Endothelial cell of umbilical vein (primary cell): ENCODE measurements around the gene APBB3. TPM values are rescaled to one million over a fixed set of nuclear protein-coding genes. Genes with fewer than 3 reads are reported as not detected.

ENCODE experiments used
- BruUV-seq: library from RNA; stranded (reverse); fragments of 400-500 nt; replicated peaks from 2 replicates; lab custom pipeline; 2021; lab: Mats Ljungman, UMichigan
- CTCF ChIA-PET: fragments of 300-600, 350-600 bp; sonication (Branson Sonifier 250); formaldehyde crosslinking; loops from one replicate; lab custom pipeline; 2021; ENCODE audit warnings: antibody characterized with exemption, inconsistent platforms; lab: Charles Lee
- POLR2A ChIA-PET: fragments of 300-600, 350-600 bp; sonication (Branson Sonifier 250); formaldehyde crosslinking; loops from one replicate; lab custom pipeline; 2021; ENCODE audit warnings: antibody characterized with exemption, inconsistent platforms; lab: Charles Lee
- DNase-seq: peaks from one replicate; pipeline ENCODE4 v3.0.0-alpha.2; 2011; ENCODE audit warnings: low read depth, low spot score
- FAIRE-seq: peaks from 2 replicates; lab custom pipeline; 2011; peaks lifted over from hg19 to GRCh38; lab: Jason Lieb, UNC
- H2AFZ ChIP-seq: 2 replicates; pipeline ENCODE4 v1.6.0; 2012; ENCODE audit warnings: low read depth, low read length, control low read depth, inconsistent platforms
- H3K27ac ChIP-seq: 2 replicates; pipeline ENCODE4 v1.5.1; 2011; ENCODE audit warnings: low read depth, mild to moderate bottlenecking, control low read depth, low read length, moderate library complexity; ENCODE audit not compliant: insufficient read depth
- H3K27me3 ChIP-seq, 2 experiments: 2 replicates each; pipeline versions ENCODE4 v1.6.0 to v1.6.1; 2011; ENCODE audit warnings: low read length in 2 of 2, mixed read lengths in 1 of 2; ENCODE audit not compliant: control insufficient read depth in 2 of 2, insufficient read depth in 2 of 2
- H3K36me3 ChIP-seq, 2 experiments: 2 replicates in 1 of 2; 3 replicates in 1 of 2; pipeline ENCODE4 v1.5.1; 2011; ENCODE audit warnings: low read length in 2 of 2, mild to moderate bottlenecking in 1 of 2, moderate library complexity in 1 of 2; ENCODE audit not compliant: control insufficient read depth in 2 of 2, insufficient read depth in 2 of 2; ENCODE audit errors: extremely low read depth in 1 of 2
- H3K4me1 ChIP-seq: 3 replicates; pipeline ENCODE4 v1.5.1; 2011; ENCODE audit warnings: mild to moderate bottlenecking, low read length; ENCODE audit not compliant: control insufficient read depth, insufficient read depth; ENCODE audit errors: extremely low read depth
- H3K4me2 ChIP-seq: 2 replicates; pipeline ENCODE4 v1.6.1; 2011; ENCODE audit warnings: low read length, control low read depth, mixed read lengths; ENCODE audit not compliant: insufficient read depth
- H3K4me3 ChIP-seq, 3 experiments: fragments of 200-600 bp in 1 of 3; sonication (generic), shearing (Covaris generic) in 1 of 3; replicated peaks in 1 of 3; 2 replicates each; pipeline ENCODE4 v1.5.1; 2011 to 2016; ENCODE audit warnings: control low read depth in 3 of 3, low read length in 3 of 3, mild to moderate bottlenecking in 2 of 3, inconsistent platforms in 1 of 3, low read depth in 1 of 3, moderate library complexity in 1 of 3; ENCODE audit not compliant: insufficient read depth in 1 of 3
- H3K79me2 ChIP-seq: 2 replicates; pipeline ENCODE4 v1.6.0; 2012; ENCODE audit warnings: low read length, inconsistent platforms; ENCODE audit not compliant: control insufficient read depth, insufficient read depth
- H3K9ac ChIP-seq: replicated peaks from 2 replicates; pipeline ENCODE3; 2011; ENCODE audit warnings: low read length, control low read depth; ENCODE audit not compliant: insufficient read depth; ENCODE audit errors: extremely low read depth
- H3K9me1 ChIP-seq: replicated peaks from 3 replicates; pipeline ENCODE4 v1.6.0; 2011; ENCODE audit warnings: mild to moderate bottlenecking, low read length; ENCODE audit not compliant: control insufficient read depth, insufficient read depth; ENCODE audit errors: extremely low read depth
- H3K9me3 ChIP-seq: replicated peaks from 2 replicates; pipeline ENCODE4 v1.5.1; 2012; ENCODE audit warnings: low read length, inconsistent platforms; ENCODE audit not compliant: control insufficient read depth, insufficient read depth
- H4K20me1 ChIP-seq: replicated peaks from 2 replicates; pipeline ENCODE3; 2011; ENCODE audit warnings: mild to moderate bottlenecking, low read length; ENCODE audit not compliant: control insufficient read depth, insufficient read depth; ENCODE audit errors: extremely low read depth
- EZH2 ChIP-seq: IDR thresholded peaks from 2 replicates; pipeline ENCODE4 v1.6.1; 2012; ENCODE audit warnings: borderline replicate concordance, low read depth, mild to moderate bottlenecking, moderate library complexity, low read length, inconsistent platforms; ENCODE audit not compliant: severe bottlenecking
- FOS ChIP-seq: IDR thresholded peaks from 2 replicates; pipeline ENCODE4 v1.6.1; 2011; ENCODE audit warnings: mild to moderate bottlenecking, low read length, moderate library complexity, borderline replicate concordance; ENCODE audit not compliant: insufficient read depth
- JUN ChIP-seq: IDR thresholded peaks from 2 replicates; pipeline ENCODE4 v1.6.1; 2011; ENCODE audit warnings: borderline replicate concordance, low read depth; ENCODE audit not compliant: insufficient read length, insufficient read depth
- MYC ChIP-seq: IDR thresholded peaks from one replicate; pipeline ENCODE4 v1.6.1; 2011; ENCODE audit warnings: mild to moderate bottlenecking, low read depth, low read length
- POLR2AphosphoS5 ChIP-seq: IDR thresholded peaks from 2 replicates; pipeline ENCODE4 v1.6.1; 2012; ENCODE audit warnings: low read depth, mild to moderate bottlenecking, control low read depth, low read length, moderate library complexity; ENCODE audit not compliant: insufficient read depth
- dilution Hi-C: fragments of 300-500 bp; cut with MboI; formaldehyde crosslinking; loops from one replicate; pipeline ENCODE4 v1.15.0; 2019; ENCODE audit warnings: low sequenced_read_pairs; ENCODE audit not compliant: extremely low pct_ligation_motif_present
- intact Hi-C: fragments of 100-400 bp; cut with micrococcal nuclease; formaldehyde crosslinking; loops from one replicate; pipeline ENCODE4 v1.10.0; 2022
- microRNA-seq: library from miRNA; unstranded; fragments of <30 nt; microRNA quantifications from one replicate; pipeline ENCODE4 v1.2.0, GENCODE V29; 2021; ENCODE audit warnings: borderline number of aligned reads, borderline replicate concordance
- polyA plus RNA-seq, 4 experiments: library from polyadenylated mRNA; depleted of rRNA in 3 of 4; stranded (reverse) in 3 of 4; unstranded in 1 of 4; fragments of >200 nt; gene quantifications; 2 replicates each; pipeline versions ENCODE4 v1.2.1 to v1.2.3, GENCODE V29; 2011 to 2012; ENCODE audit warnings: missing spikeins in 1 of 4
- small RNA-seq: library from RNA; depleted of rRNA; stranded (forward); fragments of <200 nt; gene quantifications from one replicate; pipeline ENCODE3, GENCODE V24; 2012; ENCODE audit warnings: low replicate concordance, low read depth; ENCODE audit not compliant: insufficient read depth, insufficient read length
- total RNA-seq: library from RNA; stranded (reverse); gene quantifications from 2 replicates; pipeline ENCODE4 v1.2.3, GENCODE V29; 2021
- TF ChIP-seq, protein P1 (sequence below): IDR thresholded peaks from 2 replicates; pipeline ENCODE4 v1.6.1; 2011; ENCODE audit not compliant: insufficient read depth, insufficient read length
- TF ChIP-seq, protein P2 (sequence below), 2 donors: IDR thresholded peaks; 1 replicate in 1 of 2; 2 replicates in 1 of 2; pipeline ENCODE4 v1.5.1; 2011; ENCODE audit warnings: low read length in 2 of 2, mild to moderate bottlenecking in 2 of 2, moderate library complexity in 2 of 2, control low read depth in 1 of 2, inconsistent platforms in 1 of 2, low read depth in 1 of 2; ENCODE audit not compliant: insufficient read depth in 1 of 2; ENCODE audit errors: extremely low read depth in 1 of 2

APBB3 gene
- total and polyA plus RNA-seq, 2 donors (not counting 3 experiments of a cell fraction or from before 2014, with no cell fraction given), result 12.1 to 22.8 TPM

- no peak overlapping the region for H3K27ac ChIP-seq
- TF ChIP-seq MYC, result no peak
- no peak for TF ChIP-seq EZH2
- TF ChIP-seq, protein P1, sequence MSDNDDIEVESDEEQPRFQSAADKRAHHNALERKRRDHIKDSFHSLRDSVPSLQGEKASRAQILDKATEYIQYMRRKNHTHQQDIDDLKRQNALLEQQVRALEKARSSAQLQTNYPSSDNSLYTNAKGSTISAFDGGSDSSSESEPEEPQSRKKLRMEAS, result no peak
- TF ChIP-seq POLR2AphosphoS5, result no peak
- no peak for TF ChIP-seq JUN
- TF ChIP-seq FOS, result no peak
- TF ChIP-seq, protein P2, sequence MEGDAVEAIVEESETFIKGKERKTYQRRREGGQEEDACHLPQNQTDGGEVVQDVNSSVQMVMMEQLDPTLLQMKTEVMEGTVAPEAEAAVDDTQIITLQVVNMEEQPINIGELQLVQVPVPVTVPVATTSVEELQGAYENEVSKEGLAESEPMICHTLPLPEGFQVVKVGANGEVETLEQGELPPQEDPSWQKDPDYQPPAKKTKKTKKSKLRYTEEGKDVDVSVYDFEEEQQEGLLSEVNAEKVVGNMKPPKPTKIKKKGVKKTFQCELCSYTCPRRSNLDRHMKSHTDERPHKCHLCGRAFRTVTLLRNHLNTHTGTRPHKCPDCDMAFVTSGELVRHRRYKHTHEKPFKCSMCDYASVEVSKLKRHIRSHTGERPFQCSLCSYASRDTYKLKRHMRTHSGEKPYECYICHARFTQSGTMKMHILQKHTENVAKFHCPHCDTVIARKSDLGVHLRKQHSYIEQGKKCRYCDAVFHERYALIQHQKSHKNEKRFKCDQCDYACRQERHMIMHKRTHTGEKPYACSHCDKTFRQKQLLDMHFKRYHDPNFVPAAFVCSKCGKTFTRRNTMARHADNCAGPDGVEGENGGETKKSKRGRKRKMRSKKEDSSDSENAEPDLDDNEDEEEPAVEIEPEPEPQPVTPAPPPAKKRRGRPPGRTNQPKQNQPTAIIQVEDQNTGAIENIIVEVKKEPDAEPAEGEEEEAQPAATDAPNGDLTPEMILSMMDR (IDR thresholded peaks at IDR 0.05; ENCODE audit: extremely low read depth in 1 of 2, insufficient read depth in 1 of 2, low read depth in 1 of 2, low read length in 2 of 2), result no peak
- H3K9ac ChIP-seq, result no peak overlapping the region
- dilution Hi-C loops (no loop called here), intact Hi-C loops (no loop called here)
- FAIRE-seq (no peak), DNase-seq (no peak)
- peaks cover 10 to 24% of the 10 kb centered on the region in 2 experiments for H3K36me3 ChIP-seq
- no peaks in the 10 kb centered on the region for H3K79me2 ChIP-seq
- no peaks in the 10 kb centered on the region for H4K20me1 ChIP-seq
- ChIA-PET POLR2A (no interaction called here), CTCF (interaction anchor here (0.9 kb wide), 1 partner anchor 18 kb away, joined by 4 read pairs; no protein-coding TSS in a partner anchor)
- H3K27me3 ChIP-seq, result no peaks in the 10 kb centered on the region
- H3K4me1 ChIP-seq, result no peaks in the 10 kb centered on the region
- no peak overlapping the region for H3K4me2 ChIP-seq
- H3K9me3 ChIP-seq, result no peaks in the 10 kb centered on the region
- no TSS peak for BruUV-seq
- no peak overlapping the region for H3K4me3 ChIP-seq
- no peak overlapping the region for H2AFZ ChIP-seq
- no peaks in the 10 kb centered on the region for H3K9me1 ChIP-seq
Measured at GRCh38 chr5:140509898-140510297, 54.5 kb downstream of the APBB3 start.

Small RNA genes lying within 50 kb of the gene (microRNA-seq; reads per million reads assigned to microRNA genes)
- gene MIR6831, result not detected

Small RNA genes lying within 50 kb of the gene (small RNA-seq; reads per million reads assigned to genes)
- gene RF00279, result not detected
- not detected for gene RF00443

Other genes with a start within 250 kb of the APBB3 start
- 33.2 and 35.3 TPM in 2 replicates for gene HBEGF, start 218.0 kb downstream of the APBB3 start, total RNA-seq
- gene HBEGF, start 218.0 kb downstream of the APBB3 start, polyA plus RNA-seq, result 62.9 and 79.8 TPM in 2 replicates
- not detected in 2 replicates for gene SLC4A9, start 204.4 kb downstream of the APBB3 start, total RNA-seq
- not detected in 2 replicates for gene SLC4A9, start 204.4 kb downstream of the APBB3 start, polyA plus RNA-seq
- gene ANKHD1, start 162.8 kb downstream of the APBB3 start, total RNA-seq, result 87.0 and 92.4 TPM in 2 replicates
- gene ANKHD1, start 162.8 kb downstream of the APBB3 start, polyA plus RNA-seq, result 54.8 and 56.1 TPM in 2 replicates
- gene EIF4EBP3, start 16.9 kb downstream of the APBB3 start, total RNA-seq, result 7.6 and 8.8 TPM in 2 replicates
- 3.7 and 6.5 TPM in 2 replicates for gene EIF4EBP3, start 16.9 kb downstream of the APBB3 start, polyA plus RNA-seq
- 19.7 and 29.7 TPM in 2 replicates for gene SRA1, start 7.1 kb downstream of the APBB3 start, total RNA-seq
- gene SRA1, start 7.1 kb downstream of the APBB3 start, polyA plus RNA-seq, result 17.6 and 20.3 TPM in 2 replicates
- 60.9 and 65.6 TPM in 2 replicates for gene SLC35A4, start 230 bp upstream of the APBB3 start, total RNA-seq
- gene SLC35A4, start 230 bp upstream of the APBB3 start, polyA plus RNA-seq, result 112 and 118 TPM in 2 replicates
- 0.33 TPM in 1 of 2 replicates, not detected in the other for gene CD14, start 68.6 kb upstream of the APBB3 start, total RNA-seq
- gene CD14, start 68.6 kb upstream of the APBB3 start, polyA plus RNA-seq, result 3.7 and 5.1 TPM in 2 replicates
- 14.2 and 23.7 TPM in 2 replicates for gene TMCO6, start 74.9 kb upstream of the APBB3 start, total RNA-seq
- gene TMCO6, start 74.9 kb upstream of the APBB3 start, polyA plus RNA-seq, result 22.0 and 23.2 TPM in 2 replicates
- gene NDUFA2, start 83.0 kb upstream of the APBB3 start, total RNA-seq, result 56.1 and 63.4 TPM in 2 replicates
- gene NDUFA2, start 83.0 kb upstream of the APBB3 start, polyA plus RNA-seq, result 130 and 131 TPM in 2 replicates
- gene IK, start 83.2 kb upstream of the APBB3 start, total RNA-seq, result 78.9 and 90.4 TPM in 2 replicates
- 43.4 and 64.0 TPM in 2 replicates for gene IK, start 83.2 kb upstream of the APBB3 start, polyA plus RNA-seq
- 24.0 and 25.3 TPM in 2 replicates for gene WDR55, start 100.3 kb upstream of the APBB3 start, total RNA-seq
- 17.5 and 17.8 TPM in 2 replicates for gene WDR55, start 100.3 kb upstream of the APBB3 start, polyA plus RNA-seq
- 1.1 TPM in 2 replicates for gene DND1, start 109.0 kb upstream of the APBB3 start, total RNA-seq
- gene DND1, start 109.0 kb upstream of the APBB3 start, polyA plus RNA-seq, result 1.2 and 1.4 TPM in 2 replicates
- 104 and 105 TPM in 2 replicates for gene HARS1, start 126.8 kb upstream of the APBB3 start, total RNA-seq
- gene HARS1, start 126.8 kb upstream of the APBB3 start, polyA plus RNA-seq, result 56.0 and 65.2 TPM in 2 replicates
- gene HARS2, start 126.9 kb upstream of the APBB3 start, total RNA-seq, result 29.6 and 31.7 TPM in 2 replicates
- gene HARS2, start 126.9 kb upstream of the APBB3 start, polyA plus RNA-seq, result 19.9 and 23.6 TPM in 2 replicates
- 49.0 and 49.4 TPM in 2 replicates for gene ZMAT2, start 135.8 kb upstream of the APBB3 start, total RNA-seq
- gene ZMAT2, start 135.8 kb upstream of the APBB3 start, polyA plus RNA-seq, result 45.8 and 58.0 TPM in 2 replicates
- not detected in 2 replicates for gene PCDHA1, start 221.5 kb upstream of the APBB3 start, total RNA-seq
- gene PCDHA1, start 221.5 kb upstream of the APBB3 start, polyA plus RNA-seq, result 0.03 and 0.04 TPM in 2 replicates
- not detected in 2 replicates for gene PCDHA2, start 230.3 kb upstream of the APBB3 start, total RNA-seq
- 0.02 TPM in 1 of 2 replicates, not detected in the other for gene PCDHA2, start 230.3 kb upstream of the APBB3 start, polyA plus RNA-seq
- 0.09 TPM in 1 of 2 replicates, not detected in the other for gene PCDHA3, start 236.5 kb upstream of the APBB3 start, total RNA-seq
- 0.07 and 0.08 TPM in 2 replicates for gene PCDHA3, start 236.5 kb upstream of the APBB3 start, polyA plus RNA-seq
- 0.04 and 0.14 TPM in 2 replicates for gene PCDHA4, start 242.5 kb upstream of the APBB3 start, total RNA-seq
- 0.14 and 0.26 TPM in 2 replicates for gene PCDHA4, start 242.5 kb upstream of the APBB3 start, polyA plus RNA-seq